Testis (tissue), 2 donors: ENCODE measurements around the gene PER2.

Experiments used
- POLR2A ChIP-seq: fragments of 450-650 bp; IDR thresholded peaks from one replicate; pipeline ENCODE4 v1.6.1; 2017; ENCODE audit warnings: antibody characterized with exemption, mild to moderate bottlenecking, moderate library complexity
- TF ChIP-seq, protein P1 (sequence below), 3 experiments: fragments of 450-650 bp in 2 of 3; fragments of 200-600 bp in 1 of 3; sonication (generic) in 1 of 3; IDR thresholded peaks; one replicate each; pipeline ENCODE4 v1.5.1; 2016 to 2019; ENCODE audit warnings: antibody characterized with exemption in 3 of 3, mild to moderate bottlenecking in 2 of 3, moderate library complexity in 1 of 3

DNA sequence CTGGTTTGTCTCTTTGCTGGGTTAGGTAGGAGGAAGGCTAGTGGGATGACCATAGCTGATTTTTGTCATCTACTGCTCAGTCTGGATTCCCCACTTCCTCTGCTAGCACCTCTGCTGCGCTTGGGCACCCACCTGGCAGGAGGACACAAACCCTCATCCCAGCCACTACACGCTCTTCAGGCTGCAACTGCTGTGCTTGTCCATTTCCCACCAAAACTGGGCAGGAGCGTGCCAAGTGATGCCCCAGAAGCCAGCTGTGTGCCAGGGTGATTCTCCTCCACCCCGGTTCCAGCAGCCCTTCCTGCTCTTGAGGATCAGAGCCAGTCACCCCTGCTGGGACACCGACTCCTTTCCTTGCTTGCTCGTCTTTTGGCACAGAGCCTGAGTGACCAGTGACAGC, 15.7 kb upstream of the PER2 start:
- TF ChIP-seq, protein P1, sequence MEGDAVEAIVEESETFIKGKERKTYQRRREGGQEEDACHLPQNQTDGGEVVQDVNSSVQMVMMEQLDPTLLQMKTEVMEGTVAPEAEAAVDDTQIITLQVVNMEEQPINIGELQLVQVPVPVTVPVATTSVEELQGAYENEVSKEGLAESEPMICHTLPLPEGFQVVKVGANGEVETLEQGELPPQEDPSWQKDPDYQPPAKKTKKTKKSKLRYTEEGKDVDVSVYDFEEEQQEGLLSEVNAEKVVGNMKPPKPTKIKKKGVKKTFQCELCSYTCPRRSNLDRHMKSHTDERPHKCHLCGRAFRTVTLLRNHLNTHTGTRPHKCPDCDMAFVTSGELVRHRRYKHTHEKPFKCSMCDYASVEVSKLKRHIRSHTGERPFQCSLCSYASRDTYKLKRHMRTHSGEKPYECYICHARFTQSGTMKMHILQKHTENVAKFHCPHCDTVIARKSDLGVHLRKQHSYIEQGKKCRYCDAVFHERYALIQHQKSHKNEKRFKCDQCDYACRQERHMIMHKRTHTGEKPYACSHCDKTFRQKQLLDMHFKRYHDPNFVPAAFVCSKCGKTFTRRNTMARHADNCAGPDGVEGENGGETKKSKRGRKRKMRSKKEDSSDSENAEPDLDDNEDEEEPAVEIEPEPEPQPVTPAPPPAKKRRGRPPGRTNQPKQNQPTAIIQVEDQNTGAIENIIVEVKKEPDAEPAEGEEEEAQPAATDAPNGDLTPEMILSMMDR (IDR thresholded peaks at IDR 0.05), result no peak
- no peak for TF ChIP-seq POLR2A
